Transverse colon (tissue), 4 donors: Measurements from ENCODE around the gene KLF18. TPM values are rescaled to one million over a fixed set of nuclear protein-coding genes. Genes with fewer than 3 reads are reported as not detected.

Experiments used
- DNase-seq: peaks from one replicate; pipeline ENCODE4 v3.0.0-alpha.2; 2019
- H3K27ac ChIP-seq, 4 donors: fragments of 200-600 bp; sonication (generic); 2 replicates each; pipeline ENCODE4 v1.5.1; 2016 to 2018; ENCODE audit warnings: inconsistent platforms in 4 of 4
- H3K27me3 ChIP-seq: fragments of 200-600 bp; sonication (generic); 2 replicates; pipeline ENCODE4 v1.5.1; 2017; ENCODE audit warnings: inconsistent platforms
- H3K36me3 ChIP-seq, 4 donors: fragments of 200-600 bp; sonication (generic); 2 replicates each; pipeline ENCODE4 v1.5.1; 2017 to 2019; ENCODE audit warnings: inconsistent platforms in 4 of 4
- H3K4me1 ChIP-seq, 4 donors: fragments of 200-600 bp; sonication (generic); 2 replicates each; pipeline ENCODE4 v1.5.1; 2017 to 2020; ENCODE audit warnings: inconsistent platforms in 4 of 4
- H3K4me3 ChIP-seq, 4 donors: fragments of 200-600 bp; sonication (generic); 1 replicate in 1 of 4; 2 replicates in 3 of 4; pipeline versions ENCODE4 v1.5.1 to v1.6.1; 2017 to 2019; ENCODE audit warnings: inconsistent platforms in 4 of 4
- H3K9me3 ChIP-seq, 2 donors: fragments of 200-600 bp; sonication (generic); 2 replicates each; pipeline ENCODE4 v1.5.1; 2017 to 2019; ENCODE audit warnings: inconsistent platforms in 2 of 2
- EP300 ChIP-seq: sonication (generic); formaldehyde crosslinking; IDR thresholded peaks from one replicate; pipeline ENCODE4 v1.6.1; 2017; ENCODE audit warnings: antibody characterized with exemption, low read depth
- POLR2A ChIP-seq: fragments of 450-650 bp; IDR thresholded peaks from one replicate; pipeline ENCODE4 v1.6.1; 2016; ENCODE audit warnings: antibody characterized with exemption, mild to moderate bottlenecking, moderate library complexity
- POLR2AphosphoS5 ChIP-seq, 3 donors: sonication (generic); formaldehyde crosslinking; IDR thresholded peaks; one replicate each; pipeline ENCODE4 v1.6.1; 2016; ENCODE audit warnings: antibody characterized with exemption in 3 of 3
- WGBS, 2 donors: methylation state at CpG; one replicate each; pipeline ENCODE4 v1.1.5; 2018; ENCODE audit warnings: low coverage in 1 of 2; 5-methylcytosine and 5-hydroxymethylcytosine counted together
- in situ Hi-C, 4 donors: fragments of 200-750 bp; cut with MboI; loops; one replicate each; pipeline versions ENCODE4 v1.15.0 to v1.15.1; 2017; ENCODE audit warnings: low sequenced_read_pairs in 3 of 4, low pct_ligation_motif_present in 1 of 4, low pct_unique_long_range_greater_than_20kb in 1 of 4
- intact Hi-C: fragments of 100-400 bp; cut with DNase I; formaldehyde crosslinking; loops from one replicate; pipeline ENCODE4 v1.15.1; 2023; ENCODE audit warnings: low total_unique reads
- total RNA-seq, 4 donors: library from RNA; depleted of rRNA; stranded (reverse); fragments of >200 nt; gene quantifications; one replicate each; pipeline ENCODE4 v1.1.0, GENCODE V29; 2016
- TF ChIP-seq, protein P1 (sequence below), 5 experiments: fragments of 200-600 bp in 3 of 5; fragments of 450-650 bp in 2 of 5; sonication (generic) in 3 of 5; IDR thresholded peaks; 1 replicate in 2 of 5; 2 replicates in 3 of 5; pipeline ENCODE4 v1.5.1; 2016 to 2017; ENCODE audit warnings: antibody characterized with exemption in 5 of 5, inconsistent platforms in 3 of 5, mild to moderate bottlenecking in 2 of 5, moderate library complexity in 1 of 5

Gene KLF18
- total RNA-seq, 4 donors from 2014 or later: not detected

DNA sequence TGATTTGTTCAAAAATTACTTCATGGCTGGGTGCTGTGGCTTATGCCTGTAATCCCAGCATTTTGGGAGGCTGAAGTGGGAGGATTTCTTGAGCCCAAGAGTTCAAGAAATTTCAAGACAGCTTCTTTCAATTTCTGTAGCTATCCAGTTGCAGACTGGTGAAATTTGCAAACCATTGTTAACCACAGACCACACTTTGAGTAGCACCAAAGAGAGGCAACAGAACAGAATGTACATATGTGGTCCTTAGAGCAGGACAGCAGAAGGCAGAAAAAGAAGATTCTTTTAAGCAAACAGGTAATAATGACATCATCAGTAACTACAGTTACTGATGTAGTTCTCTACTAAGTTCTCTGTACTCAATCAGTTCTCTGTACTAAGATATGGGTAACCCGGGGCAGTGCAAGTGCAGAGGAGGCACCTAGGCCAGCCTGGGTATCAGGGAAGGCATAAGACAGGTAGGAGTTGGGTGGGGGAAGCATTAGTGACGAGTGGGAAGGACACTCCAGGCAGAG, 28.3 kb downstream of the KLF18 start:
- WGBS, 2 donors: 70% methylated on average over 2 of the region's 2 CpGs; no CpG with 5 or more reads in 1 of the 2 donors
- H3K27ac ChIP-seq: no peak overlapping the region
- TF ChIP-seq POLR2AphosphoS5 (IDR thresholded peaks at IDR 0.05) (no peak), POLR2A (no peak), EP300 (no peak)
- TF ChIP-seq, protein P1, sequence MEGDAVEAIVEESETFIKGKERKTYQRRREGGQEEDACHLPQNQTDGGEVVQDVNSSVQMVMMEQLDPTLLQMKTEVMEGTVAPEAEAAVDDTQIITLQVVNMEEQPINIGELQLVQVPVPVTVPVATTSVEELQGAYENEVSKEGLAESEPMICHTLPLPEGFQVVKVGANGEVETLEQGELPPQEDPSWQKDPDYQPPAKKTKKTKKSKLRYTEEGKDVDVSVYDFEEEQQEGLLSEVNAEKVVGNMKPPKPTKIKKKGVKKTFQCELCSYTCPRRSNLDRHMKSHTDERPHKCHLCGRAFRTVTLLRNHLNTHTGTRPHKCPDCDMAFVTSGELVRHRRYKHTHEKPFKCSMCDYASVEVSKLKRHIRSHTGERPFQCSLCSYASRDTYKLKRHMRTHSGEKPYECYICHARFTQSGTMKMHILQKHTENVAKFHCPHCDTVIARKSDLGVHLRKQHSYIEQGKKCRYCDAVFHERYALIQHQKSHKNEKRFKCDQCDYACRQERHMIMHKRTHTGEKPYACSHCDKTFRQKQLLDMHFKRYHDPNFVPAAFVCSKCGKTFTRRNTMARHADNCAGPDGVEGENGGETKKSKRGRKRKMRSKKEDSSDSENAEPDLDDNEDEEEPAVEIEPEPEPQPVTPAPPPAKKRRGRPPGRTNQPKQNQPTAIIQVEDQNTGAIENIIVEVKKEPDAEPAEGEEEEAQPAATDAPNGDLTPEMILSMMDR (IDR thresholded peaks at IDR 0.05): no peak
- no peaks in the 10 kb centered on the region for H3K9me3 ChIP-seq
- H3K4me1 ChIP-seq: no peaks in the 10 kb centered on the region
- no peak for DNase-seq
- H3K27me3 ChIP-seq: no peaks in the 10 kb centered on the region
- H3K36me3 ChIP-seq: no peaks in the 10 kb centered on the region
- in situ Hi-C loops (no loop called here), intact Hi-C loops (no loop called here)
- no peak overlapping the region for H3K4me3 ChIP-seq

DNA sequence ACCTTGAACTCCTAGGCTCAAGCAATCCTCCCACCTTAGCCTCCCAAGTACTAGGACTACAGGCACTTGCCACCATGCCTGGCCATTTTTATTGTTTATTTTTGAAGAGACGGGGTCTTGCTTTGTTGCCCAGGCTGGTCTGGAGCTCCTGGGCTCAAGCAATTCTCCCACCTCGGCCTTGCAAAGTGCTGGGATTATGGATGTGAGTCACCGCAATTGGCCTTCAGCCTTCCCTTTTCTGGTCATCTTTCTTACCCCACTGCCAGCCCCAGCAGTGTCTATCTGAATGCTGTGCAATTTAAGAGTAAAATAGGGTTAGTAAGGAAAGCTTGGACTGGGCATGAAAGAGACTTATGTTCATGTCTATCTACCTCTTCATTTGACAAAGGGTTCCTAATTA, 28.9 kb downstream of the KLF18 start:
- Histone ChIP-seq H3K27ac (no peak overlapping the region), H3K4me3 (no peak overlapping the region), H3K36me3 (no peaks in the 10 kb centered on the region), H3K4me1 (no peaks in the 10 kb centered on the region), H3K9me3 (no peaks in the 10 kb centered on the region), H3K27me3 (no peaks in the 10 kb centered on the region)
- WGBS, 2 donors: 80 to 84% methylated on average over 2 to 3 of the region's 3 CpGs
- in situ Hi-C loops (no loop called here), intact Hi-C loops (no loop called here)
- no peak for DNase-seq
- TF ChIP-seq POLR2AphosphoS5 (IDR thresholded peaks at IDR 0.05) (no peak), EP300 (no peak), POLR2A (no peak)
- TF ChIP-seq, protein P1 (IDR thresholded peaks at IDR 0.05): no peak

DNA sequence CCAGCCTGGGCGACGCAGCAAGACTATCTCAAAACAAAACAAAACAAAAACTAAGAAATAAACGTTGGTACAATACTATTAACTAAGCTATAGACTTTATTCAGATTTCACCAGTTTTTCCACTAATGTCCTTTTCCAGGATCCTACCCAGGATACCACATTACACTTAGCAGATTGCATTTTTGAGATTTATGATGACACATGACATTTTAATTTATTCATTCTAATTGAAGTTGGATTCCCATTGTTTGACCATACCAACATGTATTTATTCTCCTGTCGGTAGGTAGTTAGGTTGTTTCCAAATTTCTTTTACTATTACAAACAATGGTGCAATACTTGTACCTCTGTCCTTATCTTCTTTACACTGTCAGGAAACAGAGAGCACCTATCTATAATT, 29.6 kb downstream of the KLF18 start:
- Histone ChIP-seq H3K4me1 (no peaks in the 10 kb centered on the region), H3K27ac (no peak overlapping the region), H3K27me3 (peaks cover 2% of the 10 kb centered on the region), H3K4me3 (no peak overlapping the region), H3K9me3 (no peaks in the 10 kb centered on the region), H3K36me3 (no peaks in the 10 kb centered on the region)
- no peak for TF ChIP-seq POLR2A
- TF ChIP-seq EP300: no peak
- no peak for TF ChIP-seq POLR2AphosphoS5 (IDR thresholded peaks at IDR 0.05)
- TF ChIP-seq, protein P1 (IDR thresholded peaks at IDR 0.05): no peak
- in situ Hi-C loops: no loop called here
- no peak for DNase-seq
- 70 to 75% methylated on average over 4 of the region's 4 CpGs for WGBS, 2 donors
- intact Hi-C loops: no loop called here

DNA sequence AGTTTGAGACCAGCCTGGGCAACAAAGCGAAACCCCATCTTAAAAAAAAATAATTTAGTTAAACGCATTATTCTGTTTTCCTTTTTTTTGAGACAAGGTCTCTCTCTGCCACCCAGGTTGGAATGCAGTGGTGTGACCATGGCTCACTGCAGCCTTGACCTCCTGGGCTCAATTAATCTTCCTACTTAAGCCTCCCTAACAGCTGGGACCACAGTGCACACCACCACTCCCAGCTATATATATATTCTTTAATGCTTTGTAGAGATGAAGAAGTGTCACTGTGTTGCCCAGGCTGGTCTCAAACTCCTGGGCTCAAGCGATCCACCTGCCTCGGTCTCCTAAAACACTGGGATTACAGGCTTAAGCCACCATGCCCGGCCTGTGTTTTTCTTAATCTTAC, 30.5 kb downstream of the KLF18 start:
- TF ChIP-seq EP300 (no peak), POLR2A (no peak), POLR2AphosphoS5 (IDR thresholded peaks at IDR 0.05) (no peak)
- TF ChIP-seq, protein P1 (IDR thresholded peaks at IDR 0.05): no peak
- intact Hi-C loops: no loop called here
- no peak for DNase-seq

More for the DNA sequence above, 30.5 kb downstream of the KLF18 start:
- H3K27me3 ChIP-seq: peaks cover 3% of the 10 kb centered on the region
- H3K36me3 ChIP-seq: no peaks in the 10 kb centered on the region
- WGBS, 2 donors: 93 to 96% methylated on average over 5 of the region's 5 CpGs
- H3K4me1 ChIP-seq: no peaks in the 10 kb centered on the region
- no peaks in the 10 kb centered on the region for H3K9me3 ChIP-seq
- in situ Hi-C loops: no loop called here
- no peak overlapping the region for H3K4me3 ChIP-seq
- H3K27ac ChIP-seq: no peak overlapping the region
